GM21786 (cell line): ENCODE results near the gene GRID1.
"Not testable (repeated sequence)": the region's sequence is repeated elsewhere in the genome, so short reads cannot be mapped to it uniquely, and the experiment has no call there.

Experiments
- ATAC-seq: cut with Tn5 transposase; IDR thresholded peaks from one replicate; pipeline ENCODE4 v1.9.1; 2021; ENCODE audit not compliant: unreplicated experiment

Gene GRID1

DNA sequence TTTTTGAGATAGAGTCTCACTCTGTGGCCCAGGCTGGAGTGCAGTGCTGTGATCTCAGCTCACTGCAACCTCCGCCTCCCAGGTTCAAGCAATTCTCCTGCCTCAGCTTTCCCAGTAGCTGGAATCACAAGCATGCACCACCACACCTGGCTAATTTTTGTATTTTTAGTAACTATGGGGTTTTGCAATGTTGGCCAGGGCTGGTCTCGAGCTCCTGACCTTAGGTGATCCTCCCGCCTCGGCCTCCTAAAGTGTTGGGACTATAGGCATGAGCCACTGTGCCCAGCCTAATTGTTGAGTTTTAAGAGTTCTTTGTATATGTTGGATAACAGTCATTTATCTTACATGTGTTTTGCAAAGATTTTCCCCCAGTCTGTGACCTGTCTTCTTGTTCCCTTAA, 667.5 kb downstream of the GRID1 start:
- ATAC-seq: not testable (repeated sequence)

DNA sequence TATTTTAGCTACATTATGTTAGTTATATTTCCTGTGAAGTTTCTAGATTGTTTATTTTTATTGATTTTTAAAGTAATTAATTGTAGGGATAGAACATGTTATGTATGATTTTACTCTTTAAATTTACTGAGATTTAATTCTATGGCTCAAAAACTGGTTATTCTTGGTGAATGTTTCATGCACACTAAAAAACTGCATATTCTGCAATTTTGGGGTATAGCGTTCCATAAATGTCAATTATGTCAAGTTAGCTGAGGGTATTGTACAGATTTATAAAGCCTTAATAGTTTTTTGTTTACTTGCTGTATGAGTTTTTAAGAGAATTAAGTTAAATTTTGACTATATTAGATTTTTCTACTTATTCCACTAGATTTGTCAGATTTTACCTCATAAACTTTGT, 669.7 kb downstream of the GRID1 start:
- ATAC-seq: no peak

DNA sequence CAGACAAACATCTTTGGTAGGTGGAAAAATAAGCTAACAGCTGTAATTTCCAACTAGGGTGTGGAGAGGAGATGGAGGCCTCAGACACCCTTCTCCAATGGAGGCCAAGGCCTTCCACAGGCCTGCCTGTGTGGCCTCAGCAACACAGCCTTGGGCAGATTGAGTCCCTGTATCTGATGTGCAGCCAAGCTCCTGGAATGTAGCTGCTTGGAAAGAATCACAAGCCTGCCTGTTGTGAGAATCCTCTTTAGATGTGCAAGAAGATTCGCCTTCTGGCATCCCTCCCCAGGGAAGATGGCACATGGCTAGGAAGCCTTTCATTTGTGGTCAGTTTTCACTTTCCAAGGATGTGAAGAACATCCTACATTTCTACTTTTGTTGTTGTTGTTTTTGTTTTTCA, 684.0 kb downstream of the GRID1 start:
- ATAC-seq: no peak

DNA sequence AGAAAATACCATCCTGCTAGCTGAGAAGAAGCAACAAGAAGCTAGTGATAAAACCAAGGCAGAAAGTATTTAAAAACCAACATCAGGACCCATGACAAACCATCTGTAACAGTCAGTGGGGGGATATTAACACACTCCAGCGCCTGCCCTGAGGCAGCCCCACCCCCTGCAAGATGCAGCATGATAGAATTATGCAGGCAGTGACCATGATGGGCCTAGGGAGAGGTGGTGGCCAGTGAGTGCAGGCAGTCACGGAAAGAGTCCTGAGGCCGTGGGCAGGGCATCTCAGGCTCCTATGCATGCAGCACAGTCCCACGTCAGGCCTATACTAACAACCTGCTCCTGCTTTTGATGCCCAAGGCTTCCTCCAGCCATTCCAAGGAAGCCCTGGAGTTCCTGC, 686.9 kb downstream of the GRID1 start:
- no peak for ATAC-seq

DNA sequence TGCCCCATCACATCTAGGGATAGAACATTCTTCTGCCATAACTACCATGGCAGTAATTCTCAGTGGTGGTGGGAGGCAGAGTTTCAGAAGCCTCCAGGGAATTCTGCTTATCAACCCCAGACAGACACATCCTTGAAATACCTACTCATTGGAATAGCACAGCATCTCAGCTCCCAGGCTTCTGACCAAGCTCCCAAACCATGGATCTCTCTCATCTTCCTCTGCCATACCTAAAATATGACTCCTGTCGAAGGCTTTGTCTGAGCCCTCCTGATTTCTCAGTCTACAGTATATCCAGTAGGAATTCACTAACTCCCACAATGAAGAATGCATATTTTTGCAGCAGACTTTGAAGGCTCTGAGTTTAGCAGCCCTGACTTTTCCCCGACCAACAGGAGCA, 687.5 kb downstream of the GRID1 start:
- no peak for ATAC-seq

DNA sequence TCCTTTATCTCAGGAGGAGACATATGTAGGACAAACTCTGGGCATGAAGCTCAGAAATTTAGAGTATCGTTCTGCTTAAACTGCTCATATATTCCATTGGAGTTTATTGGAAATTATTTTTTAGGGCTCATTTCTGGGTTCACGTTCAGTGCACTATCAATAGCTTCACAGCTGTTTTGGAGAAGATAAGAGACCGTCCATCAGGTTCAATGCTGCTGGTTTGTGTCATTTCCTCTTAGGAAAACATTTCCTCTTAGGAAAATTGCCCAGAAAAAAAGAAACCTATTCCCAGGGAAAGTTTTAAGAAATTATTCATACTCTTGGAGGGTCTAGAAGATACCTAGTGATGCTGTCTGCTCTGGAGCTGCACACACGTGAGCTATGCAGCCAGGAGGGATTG, 691.7 kb downstream of the GRID1 start:
- no peak for ATAC-seq

DNA sequence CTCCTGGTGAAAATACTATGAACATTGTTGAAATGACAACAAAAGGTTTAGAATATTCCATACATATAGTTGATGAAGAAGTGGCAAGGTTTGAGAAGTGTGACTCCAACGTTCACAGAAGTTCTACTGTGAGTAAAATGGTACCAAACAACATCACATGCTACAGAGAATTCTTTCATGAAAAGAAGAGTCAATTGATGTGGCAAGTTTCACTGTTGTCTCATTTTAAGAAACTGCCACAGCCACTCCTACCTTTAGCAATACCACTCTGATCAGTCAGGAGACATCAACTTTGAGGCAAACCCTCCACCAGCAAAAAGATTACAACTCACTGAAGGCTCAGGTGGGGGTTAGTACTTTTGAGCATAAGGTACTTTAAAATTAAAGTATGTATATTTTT, 693.3 kb downstream of the GRID1 start:
- ATAC-seq: no peak

DNA sequence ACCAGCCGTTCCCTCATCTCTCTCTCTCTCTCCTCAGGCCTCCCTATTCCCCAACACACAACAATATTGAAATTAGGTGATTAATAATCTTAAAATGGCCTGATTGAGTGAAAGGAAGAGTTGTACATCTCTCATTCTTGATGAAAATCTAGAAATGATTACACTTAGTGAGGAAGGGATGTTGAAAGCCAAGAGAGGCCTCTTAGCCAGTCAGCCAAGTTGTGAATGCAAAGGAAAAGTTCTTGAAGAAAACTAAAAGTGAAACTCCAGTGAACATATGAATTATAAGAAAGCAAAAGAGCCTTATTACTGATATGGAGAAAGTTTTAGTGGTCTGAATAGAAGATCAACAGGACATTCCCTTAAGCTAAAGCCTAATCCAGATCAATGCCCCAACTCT, 695.1 kb downstream of the GRID1 start:
- no peak for ATAC-seq

DNA sequence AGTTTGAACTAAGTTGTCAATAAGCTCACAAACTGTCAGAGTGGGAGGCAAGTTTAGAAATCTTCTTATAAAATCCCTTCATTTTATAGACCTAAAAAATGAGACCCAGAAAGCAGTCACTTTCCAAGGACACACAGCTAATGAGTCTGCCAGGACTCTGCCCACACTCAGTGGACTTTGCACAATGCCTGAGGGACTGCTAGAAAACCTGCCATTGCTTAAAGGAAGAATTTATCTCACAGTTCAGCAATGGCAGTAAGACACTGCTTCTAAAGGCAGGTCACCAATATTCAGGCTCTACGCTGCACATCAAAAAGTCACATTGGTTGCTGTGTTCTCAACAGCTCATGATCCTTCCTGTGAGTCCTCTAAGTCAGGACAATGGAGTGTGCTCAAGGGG, 698.1 kb downstream of the GRID1 start:
- ATAC-seq: no peak

DNA sequence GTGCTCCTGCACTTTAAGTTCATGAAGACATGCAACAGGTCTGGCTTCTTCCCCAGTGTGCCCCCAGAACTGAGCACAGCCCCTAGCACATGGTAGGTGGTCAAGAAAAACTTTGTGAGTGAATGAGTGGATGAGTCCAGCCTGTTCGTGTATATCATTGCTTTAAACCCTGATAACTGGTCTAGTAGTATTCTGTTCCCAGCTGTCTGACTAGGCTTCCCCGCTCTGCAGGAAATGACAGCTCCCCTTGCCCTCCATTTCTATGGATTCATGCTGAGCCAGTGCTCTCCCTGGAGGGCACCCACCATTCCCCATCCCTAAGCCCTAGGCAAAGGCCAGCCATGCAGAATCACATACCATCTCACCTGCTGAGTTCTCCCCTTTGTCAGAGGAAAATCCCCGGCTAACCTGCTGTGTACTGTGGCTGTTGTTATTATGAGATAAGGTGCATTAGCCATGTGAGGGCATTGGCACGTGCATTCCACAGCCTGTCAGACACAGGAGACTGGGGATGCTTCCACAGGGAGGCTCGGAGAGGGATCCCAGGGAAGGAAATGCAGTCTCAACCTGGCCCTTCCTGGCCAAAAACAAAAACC, 698.9 kb downstream of the GRID1 start:
- ATAC-seq: no peak

DNA sequence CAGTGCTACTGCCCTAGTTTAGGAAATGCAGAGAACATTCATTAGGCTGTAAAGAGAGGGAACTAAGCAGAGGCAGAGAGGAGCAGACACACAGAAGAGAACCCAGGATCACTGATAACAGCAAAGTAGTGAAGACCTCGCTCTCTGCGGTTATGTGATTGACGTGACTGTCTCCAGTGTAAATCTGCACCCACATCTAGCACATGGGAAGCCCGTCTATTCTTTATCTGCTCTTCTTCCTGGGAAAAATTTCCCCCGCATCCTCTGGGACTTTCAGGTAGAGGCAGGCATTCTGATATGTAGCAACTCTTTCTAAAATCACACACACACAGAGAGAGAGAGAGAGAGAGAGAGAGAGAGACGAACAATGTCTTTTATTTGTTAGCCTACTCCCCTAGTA, 699.6 kb downstream of the GRID1 start:
- ATAC-seq: no peak

DNA sequence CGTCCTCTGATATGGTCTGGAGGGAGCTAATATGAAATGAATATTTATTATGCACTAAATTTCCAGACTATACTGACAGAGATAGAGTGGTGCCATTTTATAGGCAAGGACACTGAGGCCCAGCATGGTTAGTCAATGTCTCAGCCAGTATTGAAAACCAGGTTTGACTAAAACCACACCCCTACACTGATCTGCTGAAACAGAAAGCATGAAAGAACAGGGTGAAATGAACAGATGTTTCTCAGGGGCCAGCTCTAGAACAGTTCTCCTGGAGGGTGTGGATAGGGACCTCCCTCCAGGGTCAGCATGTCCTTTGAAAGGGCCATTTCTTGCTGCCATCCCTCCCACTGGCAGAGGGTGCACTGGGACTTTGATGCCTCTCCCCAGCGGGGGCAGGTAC, 700.5 kb downstream of the GRID1 start:
- no peak for ATAC-seq

DNA sequence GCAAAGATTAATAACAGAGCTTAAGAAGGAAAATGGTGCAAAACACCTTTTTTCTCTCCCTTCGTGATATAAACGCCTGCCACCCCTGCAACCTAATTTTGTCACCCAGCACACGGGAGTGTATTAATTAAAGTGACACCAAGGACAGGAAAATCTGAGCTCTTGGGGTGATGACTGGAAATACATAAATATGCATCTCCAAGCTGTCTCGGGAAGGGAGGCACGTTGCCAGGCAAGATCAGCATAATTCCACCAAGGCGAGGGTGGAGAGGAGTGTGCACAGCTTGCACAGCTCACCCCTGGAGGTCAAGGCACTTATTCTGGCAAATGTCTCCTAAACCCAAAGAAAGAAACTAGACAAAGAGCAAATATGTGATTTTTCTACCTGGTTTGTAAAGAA, 700.9 kb downstream of the GRID1 start:
- no peak for ATAC-seq

DNA sequence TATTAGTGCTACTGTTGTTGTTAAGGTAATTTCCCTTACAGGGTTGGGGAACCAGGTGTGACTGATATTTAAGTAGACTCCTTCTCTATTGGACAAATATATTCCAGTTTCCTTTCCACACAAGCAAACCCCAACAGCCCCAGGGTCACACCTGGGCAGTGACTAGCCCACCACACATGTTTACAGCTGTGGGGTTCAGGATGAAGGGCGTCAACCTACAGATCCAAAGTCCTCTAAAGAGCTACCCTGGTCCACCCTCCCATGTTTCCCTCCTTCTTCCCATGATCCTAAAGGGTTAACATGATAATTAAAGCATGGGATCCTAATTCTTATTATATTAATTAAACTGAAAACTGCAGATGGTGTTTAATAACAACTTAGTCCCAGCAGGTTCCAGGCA, 701.5 kb downstream of the GRID1 start:
- no peak for ATAC-seq

DNA sequence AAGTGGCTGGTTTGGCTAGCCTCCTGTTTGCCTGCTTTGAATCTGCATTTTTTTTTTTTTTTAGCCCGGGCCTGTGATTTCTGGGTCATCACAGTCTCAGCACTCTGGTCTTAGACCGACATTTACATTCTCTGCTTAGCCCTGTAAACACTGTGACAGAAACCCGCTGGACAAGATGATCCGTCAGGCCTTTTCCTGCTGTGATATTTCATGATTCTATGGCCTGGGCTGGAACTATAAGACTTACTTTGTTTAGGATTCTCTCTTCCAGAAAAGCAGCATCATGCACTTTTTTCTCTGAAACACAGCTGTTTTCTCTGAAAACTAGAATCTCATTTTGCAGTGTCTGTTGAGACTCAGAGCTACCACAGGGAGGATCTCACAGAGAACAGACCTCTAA, 705.5 kb downstream of the GRID1 start:
- no peak for ATAC-seq

DNA sequence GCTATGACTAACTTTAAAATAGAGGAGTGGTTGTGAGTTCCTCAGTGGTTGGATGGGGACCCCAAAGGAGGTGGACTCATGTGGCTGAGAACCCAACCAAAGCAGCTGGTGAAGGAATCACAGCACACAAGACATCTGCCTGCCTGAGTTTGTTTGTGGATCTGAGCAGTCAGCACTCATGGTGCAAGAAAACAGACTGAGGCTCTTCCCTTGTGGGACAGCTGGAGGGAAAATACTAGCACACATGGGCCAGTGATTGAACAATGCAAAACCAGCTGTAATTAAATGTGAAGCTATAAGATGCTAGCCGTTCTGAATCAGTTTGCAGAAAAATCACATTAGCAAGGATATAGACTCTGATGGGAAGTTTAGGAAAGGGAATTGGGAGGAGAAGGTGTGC, 707.3 kb downstream of the GRID1 start:
- no peak for ATAC-seq

DNA sequence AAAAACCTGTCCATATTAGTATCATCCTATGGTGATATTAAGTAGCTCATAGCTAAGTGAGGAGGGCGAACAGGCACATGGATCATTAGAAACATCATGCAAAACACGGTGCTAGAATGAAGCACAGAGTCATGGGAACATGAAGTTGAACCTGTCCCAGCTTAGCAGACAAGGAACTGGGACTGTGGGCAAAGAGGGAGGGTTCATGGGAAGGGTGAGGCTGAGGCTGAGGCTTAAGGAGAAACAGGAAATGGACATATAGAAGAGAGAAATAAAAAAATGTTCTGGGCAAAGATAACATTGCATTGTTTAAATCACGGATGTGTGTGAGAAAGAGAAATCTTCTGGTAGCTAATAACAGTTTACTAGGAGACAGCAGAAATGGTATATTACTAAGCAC, 708.1 kb downstream of the GRID1 start:
- ATAC-seq: no peak

DNA sequence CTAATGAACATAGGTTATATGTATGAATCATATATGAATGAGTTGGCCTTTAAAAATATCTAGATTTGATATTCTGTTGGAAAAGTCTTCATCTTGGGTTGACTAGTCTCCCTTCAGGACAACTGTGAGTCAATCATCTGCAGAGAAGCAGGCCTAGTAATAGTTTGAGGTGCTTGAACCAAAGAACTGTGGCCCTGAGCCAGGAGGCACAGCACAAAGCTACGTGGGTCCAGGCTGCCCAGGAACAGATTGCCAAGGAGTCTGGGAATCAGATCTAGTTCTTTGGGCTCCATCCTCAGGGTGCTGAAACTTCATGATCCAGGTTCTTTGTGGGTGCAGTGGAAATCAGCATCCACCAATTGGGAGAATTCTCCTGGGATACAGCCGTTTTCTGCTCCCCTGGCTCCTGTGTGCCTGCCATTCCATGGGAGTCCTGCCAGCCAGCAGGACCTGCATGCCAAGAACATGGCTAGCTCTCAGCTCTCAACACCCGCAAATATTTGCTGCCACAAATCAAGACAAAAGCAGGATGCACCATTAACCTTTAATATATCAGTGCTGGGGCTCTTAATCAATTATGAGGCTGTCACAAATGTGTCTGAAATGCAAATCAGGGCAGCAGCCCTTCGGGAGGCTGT, 709.0 kb downstream of the GRID1 start:
- no peak for ATAC-seq

DNA sequence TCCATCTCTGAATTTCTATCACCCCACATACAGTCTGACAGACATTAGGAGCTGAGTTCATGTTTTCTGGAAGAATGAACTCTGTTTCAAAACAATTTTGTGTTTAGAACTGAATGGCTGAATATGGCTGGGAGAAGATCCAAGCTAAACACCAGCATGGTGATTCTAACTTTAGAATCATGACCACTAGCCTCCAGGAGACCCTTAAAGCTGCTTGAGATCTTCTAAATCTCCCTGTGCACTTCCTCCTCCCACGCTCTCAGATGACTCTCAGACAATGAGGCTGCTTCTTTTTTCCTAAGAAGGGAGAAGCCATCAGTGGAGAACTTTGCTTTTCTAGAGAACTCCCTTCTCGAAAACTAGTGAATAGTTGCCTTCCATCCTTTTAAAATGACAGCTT, 711.2 kb downstream of the GRID1 start:
- no peak for ATAC-seq

DNA sequence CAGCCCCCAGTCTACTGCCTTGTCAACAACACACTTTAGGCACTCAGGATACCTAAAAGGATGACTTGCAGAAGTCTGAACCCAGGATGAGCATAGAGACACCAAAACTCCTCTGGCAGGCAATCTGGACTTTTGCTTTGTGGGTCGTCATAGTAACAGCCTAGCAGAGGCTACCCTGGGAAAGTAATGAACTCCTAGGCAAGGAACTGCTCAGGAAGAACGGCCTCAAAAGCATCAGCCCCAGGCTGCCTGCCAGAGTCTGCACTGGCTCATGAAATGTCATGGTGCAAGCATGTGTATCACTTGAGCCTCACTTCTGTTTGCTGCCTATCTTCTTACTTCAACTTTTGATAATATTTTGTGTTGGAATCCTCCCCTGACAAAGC, 715.1 kb downstream of the GRID1 start:
- ATAC-seq: no peak

DNA sequence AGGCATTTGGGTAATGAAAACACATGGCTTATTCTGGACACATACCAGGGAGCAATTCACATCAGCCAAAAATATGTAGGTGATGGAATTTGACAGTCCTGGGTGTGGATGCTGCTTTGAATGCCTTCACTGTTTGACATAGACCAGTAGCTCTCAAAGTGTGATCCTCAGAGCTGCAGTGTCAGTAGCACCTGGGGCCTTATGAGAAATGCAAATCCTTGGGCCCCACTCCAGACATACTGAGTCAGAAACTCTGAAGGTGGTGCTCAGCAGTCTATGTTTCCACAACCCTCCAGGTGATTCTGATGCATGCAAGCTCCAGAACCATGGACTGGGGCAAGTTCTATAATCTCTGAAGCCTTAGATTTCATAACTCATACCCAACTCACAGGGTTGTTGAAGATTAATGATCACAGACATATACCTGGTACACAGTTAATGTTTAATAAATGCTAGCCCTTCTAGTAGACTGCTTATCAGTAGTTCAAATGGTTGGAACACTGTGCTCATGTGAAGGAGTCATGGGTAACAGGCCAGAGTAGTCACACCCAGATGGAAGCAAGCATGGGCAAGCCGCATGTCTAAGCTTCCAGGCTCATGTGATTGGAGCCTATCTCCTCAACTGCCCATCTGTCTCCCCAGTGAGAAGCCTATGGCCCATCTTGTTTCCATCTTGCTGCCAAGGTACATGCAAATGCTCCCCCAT, 715.7 kb downstream of the GRID1 start:
- ATAC-seq: no peak

DNA sequence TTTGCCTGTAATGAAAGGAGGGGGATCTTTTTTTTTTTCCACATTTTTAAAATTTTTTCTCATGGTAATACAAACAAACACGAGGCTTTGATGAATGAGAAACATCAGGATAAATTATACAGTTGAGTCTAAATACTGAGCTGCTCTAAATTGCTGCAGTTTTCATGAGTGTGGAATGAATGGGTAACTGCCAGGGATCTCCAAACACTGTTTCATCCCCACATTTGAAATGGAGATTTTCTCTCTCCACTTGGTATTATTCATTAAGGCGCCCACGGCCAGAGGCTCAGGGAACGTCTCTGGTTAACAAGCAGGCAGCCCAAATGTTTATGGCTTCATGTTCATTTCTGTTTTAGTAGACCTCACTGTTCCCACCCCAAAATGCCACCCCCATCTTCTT, 717.1 kb downstream of the GRID1 start:
- no peak for ATAC-seq

DNA sequence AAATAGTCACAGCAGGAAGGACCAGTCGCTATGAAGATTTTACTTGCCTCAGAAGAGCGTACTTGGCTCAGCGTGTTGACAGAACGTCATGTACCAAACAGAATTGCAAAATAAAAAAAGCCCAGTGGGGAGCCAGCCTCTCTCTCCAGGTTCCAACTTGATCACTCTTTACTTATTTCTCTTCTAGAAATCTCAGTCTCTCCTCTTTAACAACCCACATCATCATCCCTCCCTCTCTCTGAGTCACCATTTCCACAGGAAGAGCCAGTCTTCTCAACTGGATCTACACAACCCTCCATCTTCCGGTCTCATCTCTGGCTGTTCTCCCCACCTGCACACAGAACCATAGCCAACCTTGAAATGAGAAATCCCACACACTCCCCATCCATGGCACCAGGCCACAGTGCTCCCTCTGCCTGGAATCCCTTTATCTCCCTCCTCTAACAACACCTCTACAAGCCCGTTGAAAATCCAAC, 718.3 kb downstream of the GRID1 start:
- no peak for ATAC-seq
